Endothelial cell of umbilical vein (primary cell): Measurements from ENCODE around the gene TRIP13.

ENCODE experiments used
- EZH2 ChIP-seq: IDR thresholded peaks from 2 replicates; pipeline ENCODE4 v1.6.1; 2012; ENCODE audit warnings: borderline replicate concordance, low read depth, mild to moderate bottlenecking, moderate library complexity, low read length, inconsistent platforms; ENCODE audit not compliant: severe bottlenecking
- TF ChIP-seq, protein P1 (sequence below), 2 donors: IDR thresholded peaks; 1 replicate in 1 of 2; 2 replicates in 1 of 2; pipeline ENCODE4 v1.5.1; 2011; ENCODE audit warnings: low read length in 2 of 2, mild to moderate bottlenecking in 2 of 2, moderate library complexity in 2 of 2, control low read depth in 1 of 2, inconsistent platforms in 1 of 2, low read depth in 1 of 2; ENCODE audit not compliant: insufficient read depth in 1 of 2; ENCODE audit errors: extremely low read depth in 1 of 2

- TF ChIP-seq, protein P1, sequence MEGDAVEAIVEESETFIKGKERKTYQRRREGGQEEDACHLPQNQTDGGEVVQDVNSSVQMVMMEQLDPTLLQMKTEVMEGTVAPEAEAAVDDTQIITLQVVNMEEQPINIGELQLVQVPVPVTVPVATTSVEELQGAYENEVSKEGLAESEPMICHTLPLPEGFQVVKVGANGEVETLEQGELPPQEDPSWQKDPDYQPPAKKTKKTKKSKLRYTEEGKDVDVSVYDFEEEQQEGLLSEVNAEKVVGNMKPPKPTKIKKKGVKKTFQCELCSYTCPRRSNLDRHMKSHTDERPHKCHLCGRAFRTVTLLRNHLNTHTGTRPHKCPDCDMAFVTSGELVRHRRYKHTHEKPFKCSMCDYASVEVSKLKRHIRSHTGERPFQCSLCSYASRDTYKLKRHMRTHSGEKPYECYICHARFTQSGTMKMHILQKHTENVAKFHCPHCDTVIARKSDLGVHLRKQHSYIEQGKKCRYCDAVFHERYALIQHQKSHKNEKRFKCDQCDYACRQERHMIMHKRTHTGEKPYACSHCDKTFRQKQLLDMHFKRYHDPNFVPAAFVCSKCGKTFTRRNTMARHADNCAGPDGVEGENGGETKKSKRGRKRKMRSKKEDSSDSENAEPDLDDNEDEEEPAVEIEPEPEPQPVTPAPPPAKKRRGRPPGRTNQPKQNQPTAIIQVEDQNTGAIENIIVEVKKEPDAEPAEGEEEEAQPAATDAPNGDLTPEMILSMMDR (IDR thresholded peaks at IDR 0.05; ENCODE audit: extremely low read depth in 1 of 2, insufficient read depth in 1 of 2, low read depth in 1 of 2, low read length in 2 of 2): no peak
- no peak for TF ChIP-seq EZH2
Observed at GRCh38 chr5:850511-851006, 42.1 kb upstream of the TRIP13 start, which contains the start of gene ZDHHC11.
